ENCODE results near the gene DNAL4.

DNA sequence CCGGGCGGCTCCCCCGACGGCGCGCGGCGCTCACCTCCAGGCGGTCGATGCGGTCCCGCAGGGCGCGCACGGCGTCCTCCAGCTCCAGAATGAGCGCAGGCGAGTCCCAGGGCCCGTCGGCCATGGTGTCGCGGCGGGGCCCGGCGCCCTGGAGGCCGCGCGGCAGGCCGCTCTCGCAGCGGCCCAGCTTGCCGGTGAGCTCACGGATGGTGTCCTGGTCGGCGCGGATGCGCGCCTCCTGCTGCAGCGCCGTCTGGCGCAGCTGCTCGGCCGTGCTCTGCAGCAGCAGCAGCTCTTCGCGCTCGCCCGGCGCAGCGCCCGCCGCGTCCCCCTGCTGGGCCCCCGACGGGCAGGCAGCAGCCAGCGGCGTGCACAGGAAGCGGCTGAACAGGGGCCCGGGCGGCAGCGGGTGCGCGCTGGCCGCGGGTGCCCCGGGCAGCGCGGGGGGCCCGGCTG, 49.3 kb upstream of the DNAL4 start:
- TF ChIP-seq POLR2A (IDR thresholded peaks at IDR 0.05; ENCODE audit: low read depth, low read length) = no peak
- TF ChIP-seq ASH2L (IDR thresholded peaks at IDR 0.05; ENCODE audit: borderline replicate concordance, low read depth) = no peak
- no peak for TF ChIP-seq SIN3A (IDR thresholded peaks at IDR 0.05; ENCODE audit: low read depth, low read length)
- TF ChIP-seq, protein P1, sequence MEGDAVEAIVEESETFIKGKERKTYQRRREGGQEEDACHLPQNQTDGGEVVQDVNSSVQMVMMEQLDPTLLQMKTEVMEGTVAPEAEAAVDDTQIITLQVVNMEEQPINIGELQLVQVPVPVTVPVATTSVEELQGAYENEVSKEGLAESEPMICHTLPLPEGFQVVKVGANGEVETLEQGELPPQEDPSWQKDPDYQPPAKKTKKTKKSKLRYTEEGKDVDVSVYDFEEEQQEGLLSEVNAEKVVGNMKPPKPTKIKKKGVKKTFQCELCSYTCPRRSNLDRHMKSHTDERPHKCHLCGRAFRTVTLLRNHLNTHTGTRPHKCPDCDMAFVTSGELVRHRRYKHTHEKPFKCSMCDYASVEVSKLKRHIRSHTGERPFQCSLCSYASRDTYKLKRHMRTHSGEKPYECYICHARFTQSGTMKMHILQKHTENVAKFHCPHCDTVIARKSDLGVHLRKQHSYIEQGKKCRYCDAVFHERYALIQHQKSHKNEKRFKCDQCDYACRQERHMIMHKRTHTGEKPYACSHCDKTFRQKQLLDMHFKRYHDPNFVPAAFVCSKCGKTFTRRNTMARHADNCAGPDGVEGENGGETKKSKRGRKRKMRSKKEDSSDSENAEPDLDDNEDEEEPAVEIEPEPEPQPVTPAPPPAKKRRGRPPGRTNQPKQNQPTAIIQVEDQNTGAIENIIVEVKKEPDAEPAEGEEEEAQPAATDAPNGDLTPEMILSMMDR (IDR thresholded peaks at IDR 0.05 in 2 of 3, conservative IDR thresholded peaks at IDR 0.05 in 1 of 3; ENCODE audit: control insufficient read depth in 2 of 3, extremely low read depth in 1 of 3, insufficient read depth in 1 of 3, low read depth in 3 of 3, low read length in 3 of 3) = no peak
- no peak for TF ChIP-seq POLR2AphosphoS2 (IDR thresholded peaks at IDR 0.05; ENCODE audit: low read depth, low read length)
- TF ChIP-seq, protein P2, sequence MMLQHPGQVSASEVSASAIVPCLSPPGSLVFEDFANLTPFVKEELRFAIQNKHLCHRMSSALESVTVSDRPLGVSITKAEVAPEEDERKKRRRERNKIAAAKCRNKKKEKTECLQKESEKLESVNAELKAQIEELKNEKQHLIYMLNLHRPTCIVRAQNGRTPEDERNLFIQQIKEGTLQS (IDR thresholded peaks at IDR 0.05; ENCODE audit: borderline replicate concordance, extremely low read depth, low read depth, low read length) = no peak
- TF ChIP-seq MTA3 (IDR thresholded peaks at IDR 0.05; ENCODE audit: borderline replicate concordance, low read length) = no peak
- TF ChIP-seq FOS (IDR thresholded peaks at IDR 0.05; ENCODE audit: borderline replicate concordance, extremely low read depth, insufficient read length) = no peak
- no peak for TF ChIP-seq JUNB (IDR thresholded peaks at IDR 0.05)
- no peak for TF ChIP-seq JUND (IDR thresholded peaks at IDR 0.05; ENCODE audit: low read depth, low read length)
- TF ChIP-seq, protein P3, sequence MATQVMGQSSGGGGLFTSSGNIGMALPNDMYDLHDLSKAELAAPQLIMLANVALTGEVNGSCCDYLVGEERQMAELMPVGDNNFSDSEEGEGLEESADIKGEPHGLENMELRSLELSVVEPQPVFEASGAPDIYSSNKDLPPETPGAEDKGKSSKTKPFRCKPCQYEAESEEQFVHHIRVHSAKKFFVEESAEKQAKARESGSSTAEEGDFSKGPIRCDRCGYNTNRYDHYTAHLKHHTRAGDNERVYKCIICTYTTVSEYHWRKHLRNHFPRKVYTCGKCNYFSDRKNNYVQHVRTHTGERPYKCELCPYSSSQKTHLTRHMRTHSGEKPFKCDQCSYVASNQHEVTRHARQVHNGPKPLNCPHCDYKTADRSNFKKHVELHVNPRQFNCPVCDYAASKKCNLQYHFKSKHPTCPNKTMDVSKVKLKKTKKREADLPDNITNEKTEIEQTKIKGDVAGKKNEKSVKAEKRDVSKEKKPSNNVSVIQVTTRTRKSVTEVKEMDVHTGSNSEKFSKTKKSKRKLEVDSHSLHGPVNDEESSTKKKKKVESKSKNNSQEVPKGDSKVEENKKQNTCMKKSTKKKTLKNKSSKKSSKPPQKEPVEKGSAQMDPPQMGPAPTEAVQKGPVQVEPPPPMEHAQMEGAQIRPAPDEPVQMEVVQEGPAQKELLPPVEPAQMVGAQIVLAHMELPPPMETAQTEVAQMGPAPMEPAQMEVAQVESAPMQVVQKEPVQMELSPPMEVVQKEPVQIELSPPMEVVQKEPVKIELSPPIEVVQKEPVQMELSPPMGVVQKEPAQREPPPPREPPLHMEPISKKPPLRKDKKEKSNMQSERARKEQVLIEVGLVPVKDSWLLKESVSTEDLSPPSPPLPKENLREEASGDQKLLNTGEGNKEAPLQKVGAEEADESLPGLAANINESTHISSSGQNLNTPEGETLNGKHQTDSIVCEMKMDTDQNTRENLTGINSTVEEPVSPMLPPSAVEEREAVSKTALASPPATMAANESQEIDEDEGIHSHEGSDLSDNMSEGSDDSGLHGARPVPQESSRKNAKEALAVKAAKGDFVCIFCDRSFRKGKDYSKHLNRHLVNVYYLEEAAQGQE (IDR thresholded peaks at IDR 0.05; ENCODE audit: low read depth, low read length) = no peak
- TF ChIP-seq NFYB (IDR thresholded peaks at IDR 0.05; ENCODE audit: insufficient read depth, low read depth, low read length) = no peak
- TF ChIP-seq NFYA (IDR thresholded peaks at IDR 0.05; ENCODE audit: borderline replicate concordance, low read depth, low read length) = no peak
- TF ChIP-seq TARDBP (IDR thresholded peaks at IDR 0.05; ENCODE audit: borderline replicate concordance) = no peak
